Posterior vena cava (tissue), 2 donors: ENCODE measurements around the gene CARMIL1. TPM values are rescaled to one million over a fixed set of nuclear protein-coding genes. Genes with fewer than 3 reads are reported as not detected.

Experiments used
- DNase-seq: peaks from one replicate; pipeline ENCODE4 v3.0.0-alpha.2; 2020; ENCODE audit warnings: low spot score
- intact Hi-C, 2 donors: fragments of 100-400 bp; cut with DNase I; formaldehyde crosslinking; loops; one replicate each; pipeline versions ENCODE4 v1.14.1 to v1.14.2; 2022 to 2023
- total RNA-seq, 2 donors: library from RNA; stranded (reverse); fragmentation: NEBNext Ultra II Directional; extraction: Animal tissue kit (Norgen Biotek cat#: 25700); gene quantifications; one replicate each; pipeline ENCODE4 v1.2.1, GENCODE V29; 2021
- donor health status: DM: yes; HTN: yes; CAD: no.
- donor health status: DM: yes; HTN: yes; CAD: no.

CARMIL1 gene
- total RNA-seq, 2 donors from 2014 or later = 19.8 to 20.4 TPM

DNA sequence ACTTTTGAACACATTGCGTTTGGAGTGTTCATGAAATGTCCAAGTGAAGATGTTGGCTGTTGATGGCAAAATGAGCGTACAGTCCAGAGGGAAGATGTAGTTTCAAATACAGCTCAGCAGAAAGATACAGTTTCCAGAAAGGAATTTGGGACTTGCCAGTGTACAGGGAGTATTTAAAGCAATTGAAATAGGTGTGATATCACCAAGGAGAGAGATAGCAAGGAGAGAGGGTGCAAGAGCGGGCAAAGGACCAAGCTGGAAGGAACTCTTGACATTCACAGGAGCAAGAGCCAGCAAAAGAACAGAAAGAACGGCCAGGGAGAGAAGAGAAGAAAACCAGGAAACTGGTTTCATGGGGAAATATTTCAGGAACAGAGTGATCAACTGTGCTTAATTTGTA lies 47.8 kb downstream of the CARMIL1 start:
- intact Hi-C loops = no loop called here
- no peak for DNase-seq

DNA sequence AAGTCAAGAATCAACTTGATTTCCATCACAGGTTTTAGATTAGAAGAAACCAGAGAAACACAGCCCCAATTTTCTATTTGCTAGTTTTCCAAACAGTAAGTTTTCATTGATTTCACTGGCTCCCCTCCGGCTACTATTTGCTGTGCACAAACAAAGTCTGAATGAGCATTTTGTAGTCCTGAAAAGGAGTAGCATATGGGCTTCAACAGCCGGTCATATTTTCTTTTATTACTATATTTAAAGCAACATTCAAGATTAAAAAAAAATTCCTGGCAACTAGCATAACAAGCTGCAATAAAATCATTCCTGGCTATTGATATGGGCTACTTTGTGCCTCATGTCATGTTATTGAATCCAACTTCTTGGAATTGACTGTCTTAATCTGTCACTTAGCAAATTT lies 48.3 kb downstream of the CARMIL1 start:
- intact Hi-C loops = no loop called here
- no peak for DNase-seq

DNA sequence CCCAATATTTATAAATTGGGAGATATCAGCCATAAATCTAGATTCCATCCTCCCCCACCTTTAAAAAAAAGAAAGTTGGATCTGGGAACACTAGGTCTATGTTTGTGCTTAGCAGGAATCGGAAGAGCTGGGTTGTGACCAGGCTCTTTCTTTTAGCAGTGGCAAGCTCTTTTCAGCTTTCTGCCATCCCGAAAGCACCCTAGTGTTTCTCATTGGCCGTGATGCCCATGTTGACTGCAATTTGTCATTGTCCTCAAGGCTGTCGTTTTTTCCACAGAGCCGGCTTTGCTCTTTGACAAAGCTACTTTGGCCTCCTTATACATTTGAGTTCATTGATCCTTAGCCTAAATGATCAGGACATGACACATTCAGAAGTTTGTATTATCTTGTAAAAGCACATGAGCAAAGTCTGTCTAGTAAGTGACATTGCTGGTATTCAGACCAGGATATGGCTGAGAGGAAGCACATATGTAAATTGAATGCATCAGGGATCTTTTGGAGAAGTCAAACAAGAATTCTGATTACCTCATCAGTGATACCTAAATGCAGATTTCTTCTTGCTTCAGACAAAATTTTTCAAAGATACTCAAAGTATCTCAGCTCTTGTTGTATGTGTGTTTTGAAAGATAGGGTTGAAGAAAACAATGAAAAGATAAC lies 50.1 kb downstream of the CARMIL1 start:
- DNase-seq = no peak

DNA sequence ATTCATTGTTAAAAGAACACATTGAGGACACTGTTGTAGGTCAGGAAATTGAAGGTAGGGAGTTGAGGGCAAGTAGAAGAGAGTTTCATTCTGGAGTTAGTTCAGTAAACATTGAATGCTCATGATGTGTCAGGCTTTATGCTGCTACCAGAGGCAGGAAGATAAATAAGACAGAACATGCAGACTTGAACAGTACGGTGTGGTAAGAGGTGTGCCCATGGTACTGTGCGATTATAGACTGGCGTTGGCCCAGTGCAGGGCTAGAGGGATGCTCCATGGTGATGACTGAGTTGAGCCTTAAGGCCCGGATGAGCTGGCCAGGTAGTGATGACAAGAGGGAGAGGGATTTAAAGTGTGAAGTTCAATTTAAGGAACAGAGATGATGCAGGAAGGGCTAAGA lies 50.8 kb downstream of the CARMIL1 start:
- intact Hi-C loops = no loop called here
- DNase-seq = no peak

More for the DNA sequence above, 50.1 kb downstream of the CARMIL1 start:
- intact Hi-C loops = no loop called here

DNA sequence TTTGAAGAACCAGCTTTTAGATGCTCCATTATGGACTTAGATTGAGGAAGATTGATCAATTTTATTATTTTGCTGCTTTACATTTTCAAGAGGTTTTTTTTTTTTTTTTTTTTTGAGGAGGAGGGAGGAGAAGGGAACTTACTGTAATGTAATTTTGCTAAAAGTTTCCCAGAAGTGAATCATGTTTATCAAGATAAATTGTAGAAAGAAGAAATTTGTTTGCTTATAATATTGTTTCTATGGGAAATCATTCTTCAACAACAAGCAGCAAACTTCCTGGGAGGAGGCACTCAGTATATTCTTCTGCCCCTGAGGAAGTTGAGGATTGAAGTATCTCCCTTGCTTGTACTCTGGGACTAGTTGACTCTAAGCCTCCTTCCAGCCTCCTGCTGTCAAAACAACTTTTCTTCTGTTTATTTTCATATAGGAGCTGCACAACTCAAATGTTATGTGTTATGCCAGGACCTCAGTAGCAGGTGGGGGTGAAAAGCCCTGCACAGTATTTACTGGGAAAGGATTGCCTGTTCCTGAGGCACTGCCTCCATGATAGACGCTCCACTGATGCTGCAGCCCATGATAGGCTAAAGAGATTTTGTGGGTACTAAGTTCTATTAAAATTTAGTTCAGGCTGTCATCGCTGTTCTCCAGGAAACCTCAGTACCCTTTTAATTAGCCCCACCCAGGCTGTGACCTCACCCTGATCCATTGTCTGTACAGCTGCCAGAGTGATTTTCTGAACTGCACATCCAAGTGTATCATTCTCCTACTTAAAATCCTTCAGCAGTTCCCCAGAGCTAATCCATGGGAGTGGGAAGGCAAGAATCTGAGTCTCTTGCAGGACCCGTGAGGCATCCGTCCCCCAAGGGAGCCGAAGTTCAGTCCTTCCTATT lies 51.9 kb downstream of the CARMIL1 start:
- intact Hi-C loops = no loop called here
- no peak for DNase-seq

DNA sequence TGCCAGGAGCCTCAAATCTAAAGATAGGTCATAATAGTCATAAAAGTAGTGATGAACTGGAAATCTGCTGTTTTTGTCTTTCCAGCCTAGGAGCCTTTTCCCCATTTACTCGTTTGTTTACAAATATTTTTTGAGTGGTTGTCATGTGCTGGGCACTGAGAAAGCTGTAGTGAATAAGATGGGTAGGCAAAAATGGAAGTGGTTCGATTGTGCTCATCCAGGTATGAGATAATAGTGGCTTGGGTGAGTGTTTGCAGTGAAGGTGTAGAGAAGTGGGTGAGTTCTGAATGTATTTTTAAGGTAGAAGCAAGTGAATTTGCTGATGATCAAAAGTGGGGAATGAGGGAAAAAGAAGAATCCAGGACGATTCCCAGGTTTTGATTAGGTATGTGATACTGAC lies 53.0 kb downstream of the CARMIL1 start:
- DNase-seq = no peak
- intact Hi-C loops = no loop called here

DNA sequence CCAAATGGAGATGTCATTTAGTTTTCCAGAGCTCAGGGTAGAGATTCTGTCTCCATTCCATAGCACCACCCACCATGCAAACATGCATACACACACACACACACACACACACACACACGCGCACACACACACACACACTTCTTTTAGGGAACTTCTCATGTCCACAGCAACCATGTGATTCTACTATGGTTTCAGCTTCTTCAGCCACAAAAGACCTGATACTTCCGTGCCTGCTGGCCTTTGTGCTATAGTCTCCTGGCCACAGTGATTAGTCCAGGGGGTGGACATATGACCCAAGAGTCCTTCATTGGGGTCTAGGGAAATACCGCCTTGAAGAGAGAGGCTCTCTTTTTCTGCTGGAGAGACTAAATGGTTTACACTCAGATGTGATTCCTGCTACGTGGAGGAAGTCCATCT lies 53.5 kb downstream of the CARMIL1 start:
- intact Hi-C loops = no loop called here
- no peak for DNase-seq

DNA sequence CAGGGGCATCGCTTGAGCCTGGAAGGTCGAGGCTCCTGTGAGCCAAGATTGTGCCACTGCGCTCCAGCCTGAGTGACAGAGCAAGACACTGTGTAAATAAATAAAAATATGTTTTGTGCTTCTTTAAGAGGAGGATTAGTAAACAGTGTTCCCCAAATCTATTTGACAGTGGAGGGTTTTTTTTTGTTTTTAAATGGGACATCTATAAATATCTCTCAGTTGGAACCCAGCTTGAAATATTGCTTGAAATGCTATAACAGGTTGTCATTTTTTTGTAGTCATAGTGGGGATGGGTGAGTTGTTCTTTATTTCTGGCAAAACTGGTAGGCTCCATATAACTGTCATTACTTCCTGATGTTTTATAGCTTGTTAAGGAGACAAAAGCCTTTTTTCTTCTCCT lies 54.3 kb downstream of the CARMIL1 start:
- intact Hi-C loops = no loop called here
- no peak for DNase-seq

DNA sequence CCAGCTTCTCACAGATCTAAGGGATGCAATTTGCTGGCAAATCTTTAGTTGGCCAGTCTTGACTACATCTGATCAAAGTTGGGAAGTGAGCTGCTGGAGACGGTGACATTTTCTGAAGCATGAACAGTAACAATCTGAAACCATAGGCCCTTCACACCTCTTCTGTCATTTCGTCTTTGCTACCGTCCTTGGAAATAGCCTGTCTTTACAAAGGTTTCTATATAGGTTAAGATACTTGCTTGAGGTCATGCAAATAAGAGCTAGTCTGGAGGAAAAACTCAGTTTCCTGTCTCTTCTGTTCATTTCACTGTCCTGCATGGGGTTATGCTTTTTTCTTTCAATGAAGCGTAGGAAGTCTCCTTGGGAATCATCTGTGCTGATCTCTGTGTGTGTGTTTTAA lies 55.6 kb downstream of the CARMIL1 start:
- intact Hi-C loops = no loop called here
- no peak for DNase-seq

DNA sequence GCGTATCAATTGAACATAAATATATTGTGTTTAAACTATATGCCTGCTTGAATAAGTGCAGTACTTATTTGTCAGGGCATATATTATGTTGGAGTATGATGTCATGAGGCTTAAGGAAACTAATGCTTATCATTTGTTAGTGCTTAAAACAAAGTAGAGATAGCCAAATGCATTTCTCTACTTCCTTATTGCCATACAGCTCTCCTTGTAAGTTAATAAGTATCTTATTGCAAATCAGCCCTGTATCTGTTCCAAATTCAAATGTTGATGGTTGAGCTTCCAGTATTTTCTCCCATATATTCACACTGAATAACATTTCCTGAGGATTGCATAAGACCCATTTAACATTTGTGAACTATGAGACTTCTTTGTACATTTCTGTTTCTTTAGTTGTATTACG lies 57.8 kb downstream of the CARMIL1 start:
- DNase-seq = no peak
- intact Hi-C loops = no loop called here

DNA sequence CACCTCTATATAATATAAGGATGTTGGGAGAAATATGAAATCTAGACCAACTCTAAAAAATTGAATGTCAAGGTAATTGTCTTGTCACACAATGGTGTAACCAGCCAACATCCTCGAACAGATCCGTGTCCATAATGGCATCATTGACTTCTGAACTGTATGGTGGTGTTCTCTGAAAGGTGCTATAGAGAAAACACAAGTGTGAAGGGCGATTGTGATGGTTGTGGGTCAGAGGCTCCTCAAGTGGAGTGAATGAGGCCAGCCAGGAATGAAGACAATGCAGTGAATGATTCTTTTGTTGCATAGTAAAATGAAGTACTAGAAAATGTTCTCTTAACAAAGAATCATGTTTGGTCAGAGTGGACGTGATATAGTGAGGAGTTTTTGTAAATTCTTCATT lies 58.3 kb downstream of the CARMIL1 start:
- intact Hi-C loops = no loop called here
- DNase-seq = no peak

DNA sequence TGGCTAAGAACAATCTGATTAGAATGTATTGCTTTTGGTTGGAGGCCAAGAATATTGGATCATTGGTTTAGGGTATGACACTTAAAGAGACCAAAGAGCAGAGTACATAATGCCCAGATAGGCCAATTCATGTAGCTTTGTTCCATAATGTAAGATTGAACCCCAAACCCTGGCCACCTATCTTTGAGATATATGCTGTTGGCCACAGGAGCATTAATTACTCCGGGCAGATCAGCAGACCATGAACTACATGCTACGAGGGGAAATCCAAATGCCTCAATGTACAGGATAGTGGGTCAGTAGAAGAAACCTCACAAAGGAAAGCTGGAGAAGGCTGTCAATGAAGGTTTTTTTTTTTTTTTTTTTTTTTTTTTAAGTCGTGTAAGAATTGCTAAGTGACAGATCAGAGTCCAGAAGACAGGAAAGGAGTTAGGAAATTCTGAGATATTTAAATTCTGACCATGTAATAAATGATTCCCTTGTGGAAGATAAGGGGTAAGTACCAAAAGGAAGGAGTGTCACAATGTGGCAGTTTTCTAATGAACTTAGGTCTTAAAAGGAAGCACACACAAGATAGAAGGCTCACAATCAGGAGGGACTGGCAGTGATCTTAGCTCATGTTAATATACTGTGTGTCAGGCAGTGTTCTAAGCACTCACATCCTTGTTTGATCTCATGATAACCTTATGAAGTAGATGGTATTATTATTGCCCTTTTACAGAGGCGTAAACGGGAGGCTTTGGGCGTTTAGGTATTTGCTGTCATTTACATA lies 61.4 kb downstream of the CARMIL1 start:
- DNase-seq = no peak
- intact Hi-C loops = no loop called here

DNA sequence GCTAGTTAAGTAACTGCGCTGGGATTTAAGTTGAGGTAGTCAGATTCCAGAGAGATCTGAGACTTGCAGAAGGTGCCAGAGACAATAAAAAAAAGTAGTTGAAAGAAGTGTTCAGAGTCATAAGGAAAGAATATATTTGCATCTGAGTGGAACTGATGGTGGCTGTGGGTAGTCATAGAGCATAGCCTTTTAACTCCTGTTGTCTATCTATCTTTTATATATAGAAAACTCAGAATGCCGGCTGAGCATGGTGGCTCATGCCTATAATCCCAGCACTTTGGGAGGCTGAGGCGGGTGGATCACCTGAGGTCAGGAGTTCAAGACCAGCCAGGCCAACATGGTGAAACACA lies 62.0 kb downstream of the CARMIL1 start:
- no peak for DNase-seq
- intact Hi-C loops = no loop called here

DNA sequence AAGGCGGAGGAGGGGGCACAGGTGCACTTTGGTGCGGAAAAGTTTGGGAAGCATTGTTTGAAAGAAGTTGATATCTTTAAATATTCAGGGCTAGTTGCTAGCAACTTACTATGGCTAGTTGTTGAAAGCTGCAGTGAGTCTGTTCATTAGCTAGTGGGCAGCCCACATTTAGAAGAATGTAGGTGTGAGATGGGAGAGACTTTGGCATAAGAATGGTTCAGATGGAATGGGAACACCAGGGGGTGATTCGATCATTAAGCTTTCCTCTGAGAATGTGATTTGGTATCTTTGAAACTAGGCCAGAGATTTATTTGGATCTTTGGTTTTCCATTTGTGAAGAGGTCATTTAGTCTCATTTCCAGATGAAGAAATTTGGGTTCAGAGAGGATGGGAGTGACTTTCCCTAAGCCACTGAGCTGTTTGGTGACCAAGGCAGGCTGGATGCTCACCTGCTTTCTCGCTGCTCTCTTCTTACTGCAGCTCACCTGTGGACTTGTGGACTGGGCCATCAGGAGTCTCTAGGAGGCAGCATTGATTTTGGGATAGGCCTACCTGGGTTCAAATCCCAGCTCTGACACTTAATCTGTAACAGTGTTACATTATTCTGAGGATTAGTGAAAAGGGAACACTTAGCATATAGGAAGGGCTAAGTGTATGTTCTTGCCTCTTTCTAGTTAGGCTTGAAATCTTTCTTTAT lies 62.9 kb downstream of the CARMIL1 start:
- no peak for DNase-seq
- intact Hi-C loops = no loop called here

DNA sequence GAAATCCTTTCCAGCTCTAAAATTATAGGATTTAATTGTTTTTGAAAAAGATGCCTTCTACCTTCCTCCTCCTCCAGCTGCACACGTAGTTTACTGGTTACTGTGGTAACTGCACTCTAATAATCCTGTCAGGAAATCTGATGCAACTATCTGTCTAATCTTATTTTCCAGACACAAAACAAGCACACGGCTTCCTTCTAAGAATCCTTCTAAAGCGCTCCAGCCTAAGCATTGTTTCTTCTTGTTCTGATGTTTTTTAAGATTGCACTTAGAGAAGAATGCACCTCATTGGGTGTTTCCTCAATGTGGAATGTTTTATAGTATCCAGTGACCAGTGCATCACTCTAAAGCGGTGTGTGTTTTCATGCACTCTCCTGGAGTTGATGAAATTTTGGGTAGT lies 63.6 kb downstream of the CARMIL1 start:
- intact Hi-C loops = no loop called here
- DNase-seq = no peak

DNA sequence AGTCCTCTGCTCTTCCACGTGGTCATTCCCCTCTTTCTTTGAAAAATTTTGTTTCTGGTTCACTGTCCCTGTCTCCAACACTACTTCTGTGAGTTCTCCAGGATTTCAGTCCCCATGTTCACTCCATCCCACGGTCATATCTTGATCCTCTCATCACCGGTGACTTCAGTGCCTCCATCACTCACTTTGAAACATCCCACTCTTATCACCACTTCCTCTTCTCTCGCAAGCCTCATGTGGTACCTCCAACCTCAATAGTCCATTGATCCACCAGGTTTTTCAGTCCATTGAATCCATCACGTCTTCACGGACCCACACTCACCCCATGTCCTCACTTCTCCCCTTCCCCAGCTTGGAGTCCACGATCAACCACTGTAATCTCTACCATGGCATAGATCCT lies 64.8 kb downstream of the CARMIL1 start:
- DNase-seq = no peak
- intact Hi-C loops = no loop called here

DNA sequence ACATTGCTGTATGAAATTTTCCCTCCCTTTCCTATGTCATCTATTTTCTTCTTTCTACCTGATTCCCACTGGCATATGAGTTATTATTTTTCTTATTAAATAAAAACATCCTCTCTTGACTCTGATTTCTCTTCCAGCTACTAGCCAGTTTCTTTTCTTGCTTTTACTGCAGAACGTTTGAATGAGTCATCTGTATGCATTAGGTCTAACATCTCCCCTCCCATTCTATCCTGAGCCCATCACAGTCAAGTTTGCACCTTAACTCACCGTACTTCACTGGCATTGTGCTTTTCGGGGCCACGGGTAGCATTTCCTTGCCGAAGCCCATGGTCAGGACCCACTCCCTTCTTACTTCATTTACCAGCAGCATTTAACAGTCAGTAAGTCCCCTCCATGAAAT lies 65.7 kb downstream of the CARMIL1 start:
- no peak for DNase-seq
- intact Hi-C loops = no loop called here

DNA sequence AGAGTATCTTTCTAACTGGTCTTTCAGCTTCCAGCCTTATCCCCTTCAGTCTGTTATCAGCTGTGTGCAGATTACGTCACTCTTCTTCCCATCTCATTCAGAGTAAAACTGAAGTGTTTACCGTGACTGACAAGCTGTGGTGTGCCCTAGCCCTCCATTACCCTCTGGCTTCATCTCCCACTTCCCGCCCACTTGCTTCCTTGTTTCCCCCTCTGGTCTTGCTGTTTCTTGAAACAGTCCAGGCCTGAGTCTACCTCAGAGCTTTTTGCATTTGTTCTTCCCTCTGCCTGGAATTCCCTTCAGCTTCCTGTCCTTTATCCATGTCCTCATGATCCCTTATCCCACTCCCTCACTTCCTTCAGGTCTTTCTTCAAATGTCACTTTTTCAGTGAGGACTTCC lies 66.9 kb downstream of the CARMIL1 start:
- DNase-seq = no peak
- intact Hi-C loops = no loop called here

DNA sequence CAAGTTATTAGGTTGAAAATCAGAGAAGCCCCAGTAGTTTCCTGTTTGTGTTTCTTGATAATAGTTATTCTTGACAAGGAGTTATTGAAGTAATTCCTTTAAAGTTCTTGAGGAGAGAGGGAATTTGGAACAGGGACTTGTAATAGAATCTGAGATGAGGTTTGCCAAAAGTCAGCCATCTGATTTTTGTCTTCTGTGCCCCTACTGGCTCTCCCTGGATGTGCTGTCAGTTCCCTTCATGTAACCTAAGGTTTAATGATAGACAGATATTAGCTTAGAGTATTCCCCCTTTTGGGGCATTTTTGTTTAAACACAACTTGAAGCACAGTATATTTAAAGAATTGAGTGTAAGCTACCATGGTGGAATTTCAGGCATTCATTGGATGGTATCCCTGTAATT lies 71.4 kb downstream of the CARMIL1 start:
- intact Hi-C loops = no loop called here
- DNase-seq = no peak

DNA sequence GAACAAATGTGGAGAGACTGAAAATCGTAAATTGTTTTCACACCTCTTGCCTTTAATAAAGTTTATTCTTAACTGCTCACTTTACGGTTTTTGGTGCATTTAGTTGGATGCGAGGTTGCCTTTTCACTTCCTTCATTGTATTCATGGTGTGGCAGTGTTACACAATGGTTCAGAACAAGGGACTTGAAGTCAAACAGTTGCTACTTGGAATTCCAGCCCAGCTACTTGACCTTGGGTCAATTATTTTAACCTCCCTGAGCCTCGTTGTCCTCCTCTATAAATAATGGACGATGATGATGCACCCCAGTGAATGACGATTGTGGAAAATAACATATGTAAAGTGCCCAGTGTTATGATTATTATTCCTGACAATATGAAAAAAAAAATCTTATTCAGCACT lies 72.3 kb downstream of the CARMIL1 start:
- intact Hi-C loops = no loop called here
- no peak for DNase-seq
